H9 (cell line): ENCODE data around the gene PPM1H. TPM values are rescaled to one million over a fixed set of nuclear protein-coding genes. Genes with fewer than 3 reads are reported as not detected.

Experiments used
- DNase-seq: peaks from one replicate; pipeline ENCODE4 v3.0.0-alpha.2; 2017
- H2AFZ ChIP-seq: one replicate; pipeline ENCODE4 v1.6.1; 2013; ENCODE audit warnings: mild to moderate bottlenecking, low read length, control low read depth, moderate library complexity
- H2AK5ac ChIP-seq: 2 replicates; pipeline ENCODE4 v1.6.1; 2013; ENCODE audit warnings: low read length, control low read depth, mixed read lengths; ENCODE audit not compliant: insufficient read length
- H2BK120ac ChIP-seq: one replicate; pipeline ENCODE4 v1.6.1; 2013; ENCODE audit warnings: low read depth, mild to moderate bottlenecking, low read length, control low read depth, inconsistent platforms; ENCODE audit not compliant: poor library complexity, severe bottlenecking
- H2BK12ac ChIP-seq: 2 replicates; pipeline ENCODE4 v1.6.1; 2013; ENCODE audit warnings: low read length, control low read depth, mixed read lengths, low read depth; ENCODE audit not compliant: insufficient read length
- H2BK15ac ChIP-seq: 2 replicates; pipeline ENCODE4 v1.6.1; 2013; ENCODE audit warnings: low read depth, low read length, control low read depth
- H2BK20ac ChIP-seq: one replicate; pipeline ENCODE4 v1.6.1; 2013; ENCODE audit warnings: low read depth, mild to moderate bottlenecking, low read length, control low read depth, inconsistent platforms; ENCODE audit not compliant: poor library complexity, severe bottlenecking
- H2BK5ac ChIP-seq: 2 replicates; pipeline ENCODE4 v1.6.1; 2013; ENCODE audit warnings: low read length, control low read depth, mixed read lengths; ENCODE audit not compliant: insufficient read length
- H3K14ac ChIP-seq: 2 replicates; pipeline ENCODE4 v1.6.1; 2013; ENCODE audit warnings: low read length, control low read depth; ENCODE audit not compliant: insufficient read depth
- H3K18ac ChIP-seq: 2 replicates; pipeline ENCODE4 v1.6.1; 2013; ENCODE audit warnings: low read depth, mild to moderate bottlenecking, mixed read lengths, low read length, control low read depth; ENCODE audit not compliant: insufficient read length
- H3K23ac ChIP-seq: 2 replicates; pipeline ENCODE4 v1.6.1; 2013; ENCODE audit warnings: low read length, control low read depth, mixed read lengths, low read depth; ENCODE audit not compliant: insufficient read length
- H3K23me2 ChIP-seq: 2 replicates; pipeline ENCODE4 v1.6.1; 2013; ENCODE audit warnings: low read depth, mild to moderate bottlenecking, mixed read lengths, low read length, control low read depth; ENCODE audit not compliant: insufficient read length, poor library complexity, severe bottlenecking
- H3K27ac ChIP-seq: 2 replicates; pipeline ENCODE4 v1.5.1; 2013; ENCODE audit warnings: low read length, control low read depth, mixed read lengths, low read depth; ENCODE audit not compliant: insufficient read length
- H3K27me3 ChIP-seq: 2 replicates; pipeline ENCODE4 v1.6.1; 2013; ENCODE audit warnings: low read length, control low read depth, inconsistent platforms; ENCODE audit not compliant: insufficient read depth
- H3K4ac ChIP-seq: 2 replicates; pipeline ENCODE4 v1.6.1; 2013; ENCODE audit warnings: low read depth, mild to moderate bottlenecking, control low read depth, inconsistent platforms, low read length, moderate library complexity
- H3K4me1 ChIP-seq: 2 replicates; pipeline ENCODE4 v1.6.1; 2013; ENCODE audit warnings: low read length, control low read depth, inconsistent platforms; ENCODE audit not compliant: insufficient read depth
- H3K4me2 ChIP-seq: 2 replicates; pipeline ENCODE4 v1.6.1; 2013; ENCODE audit warnings: low read length, control low read depth, mixed read lengths; ENCODE audit not compliant: insufficient read length, insufficient read depth
- H3K56ac ChIP-seq: 2 replicates; pipeline ENCODE4 v1.6.1; 2013; ENCODE audit warnings: low read depth, mild to moderate bottlenecking, mixed read lengths, low read length, control low read depth; ENCODE audit not compliant: insufficient read length
- H3K79me1 ChIP-seq: 2 replicates; pipeline ENCODE4 v1.6.1; 2013; ENCODE audit warnings: low read depth, mild to moderate bottlenecking, moderate library complexity, low read length, control low read depth, inconsistent platforms; ENCODE audit not compliant: insufficient read depth, poor library complexity, severe bottlenecking
- H3K79me2 ChIP-seq: 2 replicates; pipeline ENCODE4 v1.6.1; 2013; ENCODE audit warnings: low read length, control low read depth, inconsistent platforms; ENCODE audit not compliant: insufficient read depth
- H3K9ac ChIP-seq: 2 replicates; pipeline ENCODE4 v1.6.1; 2013; ENCODE audit warnings: low read length, control low read depth, mixed read lengths; ENCODE audit not compliant: insufficient read length; ENCODE audit errors: extremely low read depth
- H3K9me3 ChIP-seq: one replicate; pipeline ENCODE4 v1.6.1; 2013; ENCODE audit warnings: low read depth, low read length, inconsistent platforms; ENCODE audit not compliant: control insufficient read depth
- H3T11ph ChIP-seq: one replicate; pipeline ENCODE4 v1.6.1; 2013; ENCODE audit warnings: mild to moderate bottlenecking, low read length, control low read depth, inconsistent platforms
- H4K20me1 ChIP-seq: one replicate; pipeline ENCODE4 v1.6.1; 2013; ENCODE audit not compliant: control insufficient read depth, insufficient read length, insufficient read depth
- H4K5ac ChIP-seq: 2 replicates; pipeline ENCODE4 v1.6.1; 2013; ENCODE audit warnings: low read depth, mild to moderate bottlenecking, mixed read lengths, low read length, control low read depth; ENCODE audit not compliant: insufficient read length
- H4K8ac ChIP-seq: replicated peaks from 2 replicates; pipeline ENCODE4 v1.6.1; 2013; ENCODE audit warnings: low read length, control low read depth, mixed read lengths, low read depth; ENCODE audit not compliant: insufficient read length
- H4K91ac ChIP-seq: 2 replicates; pipeline ENCODE4 v1.6.1; 2013; ENCODE audit warnings: low read depth, mild to moderate bottlenecking, moderate library complexity, mixed read lengths, low read length, control low read depth; ENCODE audit not compliant: insufficient read length
- H3K27ac Mint-ChIP-seq, 3 experiments: 2 replicates in 2 of 3; 3 replicates in 1 of 3; pipeline ENCODE4 v1.8.0; 2020 to 2021; ENCODE audit warnings: mixed read lengths in 3 of 3, mild to moderate bottlenecking in 1 of 3, moderate library complexity in 1 of 3
- H3K27me3 Mint-ChIP-seq: 2 replicates; pipeline ENCODE4 v1.8.0; 2021; ENCODE audit warnings: low read depth, mild to moderate bottlenecking, moderate library complexity, mixed read lengths
- H3K36me3 Mint-ChIP-seq, 3 experiments: 2 replicates in 2 of 3; 3 replicates in 1 of 3; pipeline ENCODE4 v1.8.0; 2020 to 2021; ENCODE audit warnings: low read depth in 3 of 3, mixed read lengths in 3 of 3; ENCODE audit not compliant: insufficient read depth in 1 of 3
- H3K4me1 Mint-ChIP-seq, 2 experiments: 2 replicates each; pipeline ENCODE4 v1.8.0; 2020; ENCODE audit warnings: mixed read lengths in 2 of 2
- H3K4me3 Mint-ChIP-seq, 2 experiments: 2 replicates in 1 of 2; 3 replicates in 1 of 2; pipeline ENCODE4 v1.8.0; 2020 to 2021; ENCODE audit warnings: mild to moderate bottlenecking in 2 of 2, mixed read lengths in 2 of 2, moderate library complexity in 1 of 2
- H3K9me3 Mint-ChIP-seq, 2 experiments: 2 replicates in 1 of 2; 3 replicates in 1 of 2; pipeline ENCODE4 v1.8.0; 2020; ENCODE audit warnings: mild to moderate bottlenecking in 2 of 2, mixed read lengths in 2 of 2, moderate library complexity in 1 of 2
- CTCF ChIP-seq: fragments of 200-600 bp; sonication (generic); conservative IDR thresholded peaks from 3 replicates; pipeline ENCODE4 v1.8.0; 2021; ENCODE audit warnings: antibody characterized with exemption, mild to moderate bottlenecking
- WGBS: extraction: QIAGEN DNeasy Blood & Tissue Kit; methylation state at CpG from one replicate; pipeline ENCODE4 v1.1.7; 2013; ENCODE audit warnings: missing lambda C conversion rate, low lambda C conversion rate, mixed read lengths; ENCODE audit not compliant: insufficient read length; ENCODE audit errors: extremely low coverage; 5-methylcytosine and 5-hydroxymethylcytosine counted together
- total RNA-seq: library from RNA; stranded (reverse); gene quantifications from 2 replicates; pipeline ENCODE4 v1.2.1, GENCODE V29; 2021

PPM1H gene
- total RNA-seq, 1 experiment from 2014 or later, result 22.1 TPM

GRCh38 chr12:62717643-62718042 lies 217.3 kb downstream of the PPM1H start:
- Histone ChIP-seq H3K14ac (no peak overlapping the region), H3K56ac (no peak overlapping the region), H3K23me2 (no peaks in the 10 kb centered on the region), H3K9ac (no peak overlapping the region), H2BK12ac (no peak overlapping the region), H3K23ac (no peak overlapping the region), H4K5ac (no peak overlapping the region), H4K91ac (no peak overlapping the region), H3K4me2 (no peak overlapping the region), H4K20me1 (no peaks in the 10 kb centered on the region), H3K27ac (no peak overlapping the region), H2AK5ac (no peak overlapping the region), H2BK120ac (no peak overlapping the region), H3K4ac (no peak overlapping the region), H3K4me1 (peaks cover 4% of the 10 kb centered on the region; the same call in 1 of the 2 replicates), H3K9me3 (no peaks in the 10 kb centered on the region), H2AFZ (no peak overlapping the region), H3T11ph (no peak overlapping the region), H4K8ac (no peak overlapping the region), H2BK5ac (no peak overlapping the region), H3K18ac (no peak overlapping the region), H3K79me2 (no peaks in the 10 kb centered on the region), H3K27me3 (no peaks in the 10 kb centered on the region), H3K79me1 (no peaks in the 10 kb centered on the region), H2BK20ac (no peak overlapping the region), H2BK15ac (no peak overlapping the region)
- H3K27me3 Mint-ChIP-seq, result no peaks in the 10 kb centered on the region
- DNase-seq, result no peak
- no peaks in the 10 kb centered on the region for H3K9me3 Mint-ChIP-seq
- no peak for TF ChIP-seq CTCF
- H3K27ac Mint-ChIP-seq, result 0 out of 7 replicates have a peak overlapping the region, but pooled peaks of 1 of the 3 experiments have one; percentile 4
- peaks cover 0 to 7% (median 0%) of the 10 kb centered on the region in 3 experiments; a peak in 4 of 7 replicates for H3K36me3 Mint-ChIP-seq
- WGBS, result no CpG with 5 or more reads among the region's 1 CpG
- peaks cover 43 to 44% of the 10 kb centered on the region in 2 experiments for H3K4me1 Mint-ChIP-seq
- H3K4me3 Mint-ChIP-seq, result no peak overlapping the region
